ENCODE measurements around the gene UBE2D4. TPM values are rescaled to one million over a fixed set of nuclear protein-coding genes. Genes with fewer than 3 reads are reported as not detected.

The UBE2D4 gene
- total RNA-seq, 1 donor from 2014 or later, result 10.1 TPM

DNA sequence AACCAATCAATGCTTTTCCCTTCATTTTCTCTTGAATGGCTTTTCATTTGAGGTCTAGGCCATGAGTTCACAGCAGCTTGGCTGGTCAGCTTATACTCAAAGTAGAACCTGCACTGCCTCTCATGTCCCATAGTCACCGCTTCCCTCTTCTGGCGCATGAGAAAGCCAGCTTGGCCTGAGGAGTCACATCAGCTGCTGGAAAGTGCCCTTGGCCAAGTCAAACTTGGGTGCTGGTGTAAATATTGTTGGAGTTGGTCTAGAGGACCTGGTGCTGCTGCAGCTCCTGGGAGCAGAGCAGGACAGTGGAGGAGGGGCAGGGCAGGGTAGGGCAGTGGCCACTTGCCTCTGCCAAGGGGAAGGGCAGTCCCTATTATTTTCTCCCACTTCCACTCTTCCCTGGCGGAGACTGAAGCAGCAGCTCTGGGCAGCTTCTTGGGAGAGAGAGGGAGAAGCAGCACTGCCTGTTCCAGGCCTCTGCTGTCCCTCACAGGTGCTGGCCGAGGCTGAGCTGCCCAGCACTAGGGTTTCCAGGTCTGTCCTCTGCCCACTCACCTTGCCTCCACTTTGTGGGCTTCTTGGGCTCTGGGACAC lies 12.8 kb downstream of the UBE2D4 start:
- no peaks in the 10 kb centered on the region for H3K9me3 Mint-ChIP-seq (ENCODE audit: unreplicated experiment)
- no peaks in the 10 kb centered on the region for H3K27me3 Mint-ChIP-seq (ENCODE audit: unreplicated experiment)
- no peak for DNase-seq
- TF ChIP-seq, protein P1, sequence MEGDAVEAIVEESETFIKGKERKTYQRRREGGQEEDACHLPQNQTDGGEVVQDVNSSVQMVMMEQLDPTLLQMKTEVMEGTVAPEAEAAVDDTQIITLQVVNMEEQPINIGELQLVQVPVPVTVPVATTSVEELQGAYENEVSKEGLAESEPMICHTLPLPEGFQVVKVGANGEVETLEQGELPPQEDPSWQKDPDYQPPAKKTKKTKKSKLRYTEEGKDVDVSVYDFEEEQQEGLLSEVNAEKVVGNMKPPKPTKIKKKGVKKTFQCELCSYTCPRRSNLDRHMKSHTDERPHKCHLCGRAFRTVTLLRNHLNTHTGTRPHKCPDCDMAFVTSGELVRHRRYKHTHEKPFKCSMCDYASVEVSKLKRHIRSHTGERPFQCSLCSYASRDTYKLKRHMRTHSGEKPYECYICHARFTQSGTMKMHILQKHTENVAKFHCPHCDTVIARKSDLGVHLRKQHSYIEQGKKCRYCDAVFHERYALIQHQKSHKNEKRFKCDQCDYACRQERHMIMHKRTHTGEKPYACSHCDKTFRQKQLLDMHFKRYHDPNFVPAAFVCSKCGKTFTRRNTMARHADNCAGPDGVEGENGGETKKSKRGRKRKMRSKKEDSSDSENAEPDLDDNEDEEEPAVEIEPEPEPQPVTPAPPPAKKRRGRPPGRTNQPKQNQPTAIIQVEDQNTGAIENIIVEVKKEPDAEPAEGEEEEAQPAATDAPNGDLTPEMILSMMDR (IDR thresholded peaks at IDR 0.05; ENCODE audit: partially characterized antibody, unreplicated experiment), result no peak
- no peaks in the 10 kb centered on the region for H3K4me1 Mint-ChIP-seq (ENCODE audit: low read depth, unreplicated experiment)
- H3K27ac Mint-ChIP-seq (ENCODE audit: unreplicated experiment), result no peak overlapping the region
- H3K4me3 Mint-ChIP-seq (ENCODE audit: unreplicated experiment), result no peak overlapping the region
- no peaks in the 10 kb centered on the region for H3K36me3 Mint-ChIP-seq (ENCODE audit: unreplicated experiment)

DNA sequence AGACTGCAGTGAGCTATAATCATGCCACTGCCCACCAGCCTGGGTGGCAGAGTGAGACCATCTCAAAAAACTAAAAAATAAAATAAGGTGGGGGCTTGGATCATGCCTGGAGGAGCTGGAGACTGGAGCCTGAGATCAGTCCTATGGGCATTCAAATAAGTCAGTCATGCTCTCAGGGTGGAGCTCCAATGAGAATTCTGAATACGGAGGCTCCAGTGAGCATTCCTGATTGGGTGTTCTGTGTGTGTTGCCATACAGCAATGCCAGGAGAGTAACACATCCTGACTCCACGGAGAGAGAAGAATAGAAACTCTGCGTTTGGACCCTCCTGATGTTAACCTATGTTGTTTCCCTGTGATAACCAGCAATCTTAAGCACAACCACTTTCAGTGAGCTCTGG lies 16.0 kb downstream of the UBE2D4 start:
- H3K36me3 Mint-ChIP-seq (ENCODE audit: unreplicated experiment), result no peaks in the 10 kb centered on the region
- H3K4me1 Mint-ChIP-seq (ENCODE audit: low read depth, unreplicated experiment), result no peaks in the 10 kb centered on the region
- DNase-seq, result no peak
- TF ChIP-seq, protein P1 (IDR thresholded peaks at IDR 0.05; ENCODE audit: partially characterized antibody, unreplicated experiment), result no peak
- H3K27me3 Mint-ChIP-seq (ENCODE audit: unreplicated experiment), result no peaks in the 10 kb centered on the region
- no peak overlapping the region for H3K4me3 Mint-ChIP-seq (ENCODE audit: unreplicated experiment)
- no peak overlapping the region for H3K27ac Mint-ChIP-seq (ENCODE audit: unreplicated experiment)
- no peaks in the 10 kb centered on the region for H3K9me3 Mint-ChIP-seq (ENCODE audit: unreplicated experiment)

DNA sequence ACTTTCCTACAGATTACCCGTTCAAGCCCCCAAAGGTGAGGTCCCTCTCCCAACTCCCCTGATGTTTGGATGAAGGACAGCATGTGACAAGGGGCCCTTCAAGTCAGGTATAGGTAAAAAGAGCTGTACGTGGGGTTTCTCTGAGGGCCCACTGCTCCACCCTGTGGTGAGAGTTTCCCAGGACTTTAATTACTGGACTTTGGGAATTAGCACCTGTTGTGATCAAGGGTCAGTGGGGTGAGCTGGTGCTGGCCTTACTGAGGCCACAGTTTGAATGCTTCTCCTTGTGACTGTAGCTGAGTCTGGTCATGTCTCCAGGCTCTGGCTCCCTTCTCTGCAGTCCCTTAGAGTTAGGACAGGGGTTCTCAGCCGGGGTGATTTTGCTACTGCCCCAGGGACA lies 16.8 kb downstream of the UBE2D4 start:
- H3K4me1 Mint-ChIP-seq (ENCODE audit: low read depth, unreplicated experiment), result no peaks in the 10 kb centered on the region
- TF ChIP-seq, protein P1 (IDR thresholded peaks at IDR 0.05; ENCODE audit: partially characterized antibody, unreplicated experiment), result no peak
- no peak overlapping the region for H3K27ac Mint-ChIP-seq (ENCODE audit: unreplicated experiment)
- no peaks in the 10 kb centered on the region for H3K36me3 Mint-ChIP-seq (ENCODE audit: unreplicated experiment)
- H3K9me3 Mint-ChIP-seq (ENCODE audit: unreplicated experiment), result no peaks in the 10 kb centered on the region
- no peak for DNase-seq
- H3K27me3 Mint-ChIP-seq (ENCODE audit: unreplicated experiment), result no peaks in the 10 kb centered on the region
- H3K4me3 Mint-ChIP-seq (ENCODE audit: unreplicated experiment), result no peak overlapping the region

DNA sequence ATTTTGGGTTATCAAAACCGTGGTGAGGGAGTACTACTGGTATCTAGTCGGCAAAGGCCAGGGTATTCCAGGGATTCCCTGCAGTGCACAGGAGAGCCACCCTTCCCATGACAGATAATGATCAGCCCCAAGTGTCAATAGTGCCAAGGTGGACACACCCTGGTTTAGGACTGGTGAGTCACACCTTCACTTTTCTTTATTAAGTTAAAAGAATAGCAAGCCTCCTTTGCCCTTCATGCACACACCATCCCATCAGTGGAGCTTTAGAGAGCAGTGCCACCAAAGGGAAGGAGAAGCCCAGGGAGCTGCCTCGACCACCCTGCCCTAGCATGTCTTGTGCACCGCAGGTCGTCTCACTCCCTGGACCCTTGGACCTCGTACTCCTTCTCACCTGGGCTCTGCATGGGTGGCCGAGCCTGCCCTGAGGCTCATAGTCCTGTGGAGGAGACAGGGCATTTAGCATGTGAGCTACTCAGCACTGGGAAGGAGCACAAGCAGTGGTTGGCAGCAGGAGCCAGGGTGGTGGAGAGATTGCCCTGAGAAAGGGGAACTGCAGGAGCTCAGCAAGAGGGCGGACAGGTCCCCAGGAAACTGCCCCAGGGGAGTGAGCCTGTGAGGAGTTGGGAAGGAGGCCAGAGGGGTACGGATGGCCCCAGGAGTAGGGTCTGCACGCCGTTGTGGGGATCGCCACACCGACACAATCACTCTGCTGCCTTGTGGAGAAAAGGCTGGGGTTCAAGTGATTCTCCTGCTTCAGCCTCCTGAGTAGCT lies 17.4 kb downstream of the UBE2D4 start:
- TF ChIP-seq, protein P1 (IDR thresholded peaks at IDR 0.05; ENCODE audit: partially characterized antibody, unreplicated experiment), result no peak
- H3K27me3 Mint-ChIP-seq (ENCODE audit: unreplicated experiment), result no peaks in the 10 kb centered on the region
- H3K4me1 Mint-ChIP-seq (ENCODE audit: low read depth, unreplicated experiment), result no peaks in the 10 kb centered on the region
- no peak for DNase-seq
- H3K27ac Mint-ChIP-seq (ENCODE audit: unreplicated experiment), result no peak overlapping the region
- H3K9me3 Mint-ChIP-seq (ENCODE audit: unreplicated experiment), result no peaks in the 10 kb centered on the region
- no peaks in the 10 kb centered on the region for H3K36me3 Mint-ChIP-seq (ENCODE audit: unreplicated experiment)
- no peak overlapping the region for H3K4me3 Mint-ChIP-seq (ENCODE audit: unreplicated experiment)

DNA sequence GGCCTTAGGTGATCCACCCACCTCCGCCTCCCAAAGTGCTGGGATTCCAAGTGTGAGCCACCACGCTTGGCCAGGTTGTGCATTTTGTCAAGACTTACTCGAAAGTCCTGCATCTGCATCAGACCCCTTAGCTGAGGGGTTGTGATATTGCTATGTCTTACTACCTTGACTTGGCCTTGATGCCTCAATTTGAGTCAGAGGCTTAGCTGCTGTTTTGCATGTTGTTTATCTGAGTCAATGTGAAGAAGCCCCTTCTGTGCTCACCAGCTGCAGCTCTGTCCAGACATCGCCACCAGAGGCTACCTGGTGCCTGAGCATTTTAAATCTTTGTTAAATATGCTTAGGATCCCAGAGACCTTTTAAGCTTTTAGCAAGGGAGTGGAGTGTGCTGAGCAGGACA lies 18.1 kb downstream of the UBE2D4 start:
- no peak for DNase-seq
- no peaks in the 10 kb centered on the region for H3K9me3 Mint-ChIP-seq (ENCODE audit: unreplicated experiment)
- H3K4me1 Mint-ChIP-seq (ENCODE audit: low read depth, unreplicated experiment), result no peaks in the 10 kb centered on the region
- no peak overlapping the region for H3K4me3 Mint-ChIP-seq (ENCODE audit: unreplicated experiment)
- no peaks in the 10 kb centered on the region for H3K36me3 Mint-ChIP-seq (ENCODE audit: unreplicated experiment)
- TF ChIP-seq, protein P1 (IDR thresholded peaks at IDR 0.05; ENCODE audit: partially characterized antibody, unreplicated experiment), result no peak
- H3K27ac Mint-ChIP-seq (ENCODE audit: unreplicated experiment), result no peak overlapping the region
- H3K27me3 Mint-ChIP-seq (ENCODE audit: unreplicated experiment), result no peaks in the 10 kb centered on the region

All from glutamatergic neuron (in vitro differentiated cells).